PC-9 (cell line): ENCODE results near the gene DHX58. TPM values are rescaled to one million over a fixed set of nuclear protein-coding genes. Genes with fewer than 3 reads are reported as not detected.
"Not testable (repeated sequence)": the region's sequence is repeated elsewhere in the genome, so short reads cannot be mapped to it uniquely, and the experiment has no call there.

Experiments
- BruUV-seq: library from RNA; stranded (reverse); fragments of 400-500 nt; replicated peaks from 2 replicates; lab custom pipeline; 2021; lab: Mats Ljungman, UMichigan
- CTCF ChIA-PET: fragments of 300-600 bp; sonication (Branson Sonifier 250); formaldehyde crosslinking; loops from one replicate; lab custom pipeline; 2022; ENCODE audit warnings: antibody characterized with exemption; lab: Charles Lee
- POLR2A ChIA-PET: fragments of 300-600 bp; sonication (Branson Sonifier 250); formaldehyde crosslinking; loops from one replicate; lab custom pipeline; 2022; ENCODE audit warnings: antibody characterized with exemption; ENCODE audit not compliant: unreplicated experiment; lab: Charles Lee
- DNase-seq, 2 experiments: peaks; one replicate each; pipeline versions ENCODE4 v3.0.0 to v3.0.0-alpha.2; 2015 to 2022; ENCODE audit warnings: mixed read lengths in 1 of 2
- H2AFZ ChIP-seq: fragments of 200-600 bp; sonication (generic); 2 replicates; pipeline ENCODE4 v1.8.1; 2017; ENCODE audit warnings: antibody characterized with exemption
- H3F3A ChIP-seq: fragments of 200-600 bp; sonication (generic); 2 replicates; pipeline ENCODE4 v1.8.1; 2017; ENCODE audit warnings: antibody characterized with exemption, mild to moderate bottlenecking, low read depth; ENCODE audit not compliant: insufficient read depth
- H3K27ac ChIP-seq: fragments of 200-600 bp; sonication (generic); 2 replicates; pipeline ENCODE4 v1.6.1; 2016; ENCODE audit warnings: mixed run types
- H3K27me3 ChIP-seq: fragments of 200-600 bp; sonication (generic); 2 replicates; pipeline ENCODE4 v1.6.1; 2016; ENCODE audit warnings: low read depth, mixed run types; ENCODE audit not compliant: insufficient read depth
- H3K36me3 ChIP-seq: fragments of 200-600 bp; sonication (generic); 2 replicates; pipeline ENCODE4 v1.6.1; 2016; ENCODE audit warnings: low read depth, mixed run types
- H3K4me1 ChIP-seq: fragments of 200-600 bp; sonication (generic); replicated peaks from 2 replicates; pipeline ENCODE4 v1.6.1; 2016; ENCODE audit warnings: mixed run types; ENCODE audit not compliant: insufficient read depth
- H3K4me2 ChIP-seq: fragments of 200-600 bp; sonication (generic); 2 replicates; pipeline ENCODE4 v1.6.1; 2017; ENCODE audit warnings: mixed run types
- H3K4me3 ChIP-seq: fragments of 200-600 bp; sonication (generic); 2 replicates; pipeline ENCODE4 v1.6.1; 2016; ENCODE audit warnings: mixed run types
- H3K79me2 ChIP-seq: fragments of 200-600 bp; sonication (generic); 2 replicates; pipeline ENCODE4 v1.6.1; 2017; ENCODE audit warnings: low read depth, mixed run types
- H3K9me2 ChIP-seq: fragments of 200-600 bp; sonication (generic); 2 replicates; pipeline ENCODE4 v1.8.1; 2017; ENCODE audit warnings: mild to moderate bottlenecking; ENCODE audit not compliant: insufficient read depth
- H3K9me3 ChIP-seq: fragments of 200-600 bp; sonication (generic); 2 replicates; pipeline ENCODE4 v1.8.1; 2016; ENCODE audit warnings: low read depth; ENCODE audit not compliant: insufficient read depth
- H4K20me1 ChIP-seq: fragments of 200-600 bp; sonication (generic); 2 replicates; pipeline ENCODE4 v1.8.1; 2017; ENCODE audit not compliant: insufficient read depth
- EZH2 ChIP-seq: fragments of 200-600 bp; sonication (generic); IDR thresholded peaks from 2 replicates; pipeline ENCODE4 v1.8.0; 2017; ENCODE audit warnings: antibody characterized with exemption, low read depth
- intact Hi-C: fragments of 100-400 bp; cut with micrococcal nuclease; formaldehyde crosslinking; loops from one replicate; pipeline ENCODE4 v1.10.0; 2022; ENCODE audit not compliant: unreplicated experiment
- total RNA-seq: library from RNA; stranded (reverse); gene quantifications from 2 replicates; pipeline ENCODE4 v1.2.3, GENCODE V29; 2021
- TF ChIP-seq, protein P1 (sequence below): fragments of 200-600 bp; sonication (generic); conservative IDR thresholded peaks from 2 replicates; pipeline ENCODE4 v1.6.1; 2017; ENCODE audit warnings: mixed run types, antibody characterized with exemption, mild to moderate bottlenecking, moderate library complexity

The DHX58 gene
- total RNA-seq, 1 experiment from 2014 or later: 17.9 TPM

DNA sequence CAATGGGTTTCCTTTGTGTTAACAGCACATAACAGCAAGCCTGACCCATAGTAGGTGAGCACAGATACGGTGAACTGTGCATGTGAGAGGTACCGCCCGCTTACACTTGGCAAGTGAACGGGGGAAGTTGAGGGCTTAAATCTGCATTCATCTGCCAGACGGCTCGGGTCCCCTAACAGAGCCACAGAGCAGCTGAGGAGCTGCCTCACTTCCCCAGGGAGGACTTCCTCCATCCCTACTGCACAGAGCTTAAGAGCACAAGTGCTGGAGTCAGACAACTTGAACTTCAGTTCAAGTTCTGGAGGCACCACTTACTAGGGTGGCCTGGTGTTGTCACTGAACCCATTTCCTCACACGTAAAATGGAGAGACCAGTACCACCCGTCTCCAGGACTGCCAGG lies 28.9 kb upstream of the DHX58 start:
- H3K36me3 ChIP-seq: no peaks in the 10 kb centered on the region
- intact Hi-C loops: no loop called here
- H2AFZ ChIP-seq: no peak overlapping the region
- POLR2A ChIA-PET: no interaction called here
- H3F3A ChIP-seq: peaks cover 9% of the 10 kb centered on the region
- DNase-seq: no peak
- no peaks in the 10 kb centered on the region for H3K9me3 ChIP-seq
- CTCF ChIA-PET: no interaction called here
- no peak overlapping the region for H3K27ac ChIP-seq
- H3K9me2 ChIP-seq: no peaks in the 10 kb centered on the region
- H4K20me1 ChIP-seq: peaks cover 33% of the 10 kb centered on the region
- H3K4me3 ChIP-seq: no peak overlapping the region
- H3K4me1 ChIP-seq: peaks cover 10% of the 10 kb centered on the region
- H3K27me3 ChIP-seq: no peaks in the 10 kb centered on the region
- no peak for TF ChIP-seq EZH2
- TF ChIP-seq, protein P1, sequence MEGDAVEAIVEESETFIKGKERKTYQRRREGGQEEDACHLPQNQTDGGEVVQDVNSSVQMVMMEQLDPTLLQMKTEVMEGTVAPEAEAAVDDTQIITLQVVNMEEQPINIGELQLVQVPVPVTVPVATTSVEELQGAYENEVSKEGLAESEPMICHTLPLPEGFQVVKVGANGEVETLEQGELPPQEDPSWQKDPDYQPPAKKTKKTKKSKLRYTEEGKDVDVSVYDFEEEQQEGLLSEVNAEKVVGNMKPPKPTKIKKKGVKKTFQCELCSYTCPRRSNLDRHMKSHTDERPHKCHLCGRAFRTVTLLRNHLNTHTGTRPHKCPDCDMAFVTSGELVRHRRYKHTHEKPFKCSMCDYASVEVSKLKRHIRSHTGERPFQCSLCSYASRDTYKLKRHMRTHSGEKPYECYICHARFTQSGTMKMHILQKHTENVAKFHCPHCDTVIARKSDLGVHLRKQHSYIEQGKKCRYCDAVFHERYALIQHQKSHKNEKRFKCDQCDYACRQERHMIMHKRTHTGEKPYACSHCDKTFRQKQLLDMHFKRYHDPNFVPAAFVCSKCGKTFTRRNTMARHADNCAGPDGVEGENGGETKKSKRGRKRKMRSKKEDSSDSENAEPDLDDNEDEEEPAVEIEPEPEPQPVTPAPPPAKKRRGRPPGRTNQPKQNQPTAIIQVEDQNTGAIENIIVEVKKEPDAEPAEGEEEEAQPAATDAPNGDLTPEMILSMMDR: no peak
- H3K79me2 ChIP-seq: peaks cover 92% of the 10 kb centered on the region
- no TSS peak for BruUV-seq
- no peak overlapping the region for H3K4me2 ChIP-seq

DNA sequence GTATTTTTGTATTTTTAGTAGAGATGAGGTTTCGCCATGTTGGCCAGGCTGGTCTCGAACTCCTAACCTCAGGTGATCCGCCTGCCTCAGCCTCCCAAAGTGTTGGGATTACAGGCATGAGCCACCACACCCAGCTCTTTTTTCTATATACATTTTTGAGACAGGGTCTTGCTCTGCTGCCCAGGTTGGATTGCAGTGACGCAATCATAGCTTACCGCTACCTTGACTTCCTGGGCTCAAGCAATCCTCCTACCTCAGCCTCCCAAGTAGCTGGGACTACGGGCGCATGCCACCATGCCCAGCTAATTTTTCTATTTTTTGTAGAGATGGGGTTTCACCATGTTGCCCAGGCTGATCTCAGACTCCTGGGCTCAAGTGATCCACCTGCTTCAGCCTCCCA lies 28.2 kb upstream of the DHX58 start:
- H3K27ac ChIP-seq, H3K27me3 ChIP-seq, H2AFZ ChIP-seq, POLR2A ChIA-PET, BruUV-seq, H3K9me2 ChIP-seq, H3K9me3 ChIP-seq, CTCF ChIA-PET, H3K36me3 ChIP-seq, H3K4me3 ChIP-seq, intact Hi-C loops, H3K4me2 ChIP-seq, DNase-seq: not testable (repeated sequence)
- H3K4me1 ChIP-seq: peaks cover 17% of the 10 kb centered on the region
- H3K79me2 ChIP-seq: peaks cover 89% of the 10 kb centered on the region
- peaks cover 15% of the 10 kb centered on the region for H3F3A ChIP-seq
- peaks cover 31% of the 10 kb centered on the region for H4K20me1 ChIP-seq

DNA sequence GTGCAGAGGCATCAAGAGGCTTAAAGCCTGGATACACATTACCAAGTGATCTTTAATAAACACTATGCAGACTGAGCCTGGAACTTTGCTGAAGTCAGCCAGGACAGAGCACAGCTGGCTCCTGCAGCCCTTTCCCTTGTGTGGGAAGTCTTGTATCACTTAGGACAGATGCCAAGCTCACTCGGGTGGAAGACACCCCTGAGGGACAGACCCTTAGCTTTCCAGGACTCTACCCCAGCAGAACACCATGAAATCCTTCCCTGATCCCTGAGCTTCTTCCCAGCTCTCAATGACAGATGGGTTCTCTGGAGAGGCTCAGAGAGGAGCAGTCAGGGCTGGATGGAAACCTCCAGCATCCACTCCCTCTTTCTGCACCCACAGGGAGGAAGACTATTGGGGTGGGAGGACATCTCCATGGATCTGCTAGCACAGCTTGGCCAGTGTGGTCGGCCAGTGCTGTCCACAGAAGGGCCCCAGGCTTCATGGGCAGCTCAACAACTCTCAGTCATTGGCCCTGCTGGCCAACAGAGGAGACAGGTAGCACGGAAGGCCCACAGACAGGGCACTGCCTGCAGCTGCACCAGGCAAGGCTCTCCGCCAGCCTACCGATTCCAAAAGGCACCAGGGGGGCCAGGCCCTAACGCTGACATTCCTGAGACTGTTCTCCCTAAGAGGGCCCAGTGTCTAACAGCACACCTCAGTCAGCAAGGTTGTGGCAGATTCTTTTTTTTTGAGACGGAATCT lies 26.4 kb upstream of the DHX58 start:
- no peaks in the 10 kb centered on the region for H3K27me3 ChIP-seq
- peaks cover 24% of the 10 kb centered on the region for H3K4me1 ChIP-seq
- no peak overlapping the region for H3K4me3 ChIP-seq
- H3K36me3 ChIP-seq: 0 out of 2 replicates have a peak, but pooled peaks cover 5% of the 10 kb centered on the region
- no peaks in the 10 kb centered on the region for H3K9me3 ChIP-seq
- H3K79me2 ChIP-seq: peaks cover 91% of the 10 kb centered on the region
- no peak overlapping the region for H3K27ac ChIP-seq
- DNase-seq: no peak
- no peak overlapping the region for H3K4me2 ChIP-seq
- ChIA-PET POLR2A (no interaction called here), CTCF (no interaction called here)
- no peak overlapping the region for H2AFZ ChIP-seq
- H3F3A ChIP-seq: peaks cover 23% of the 10 kb centered on the region
- H3K9me2 ChIP-seq: no peaks in the 10 kb centered on the region
- peaks cover 37% of the 10 kb centered on the region for H4K20me1 ChIP-seq
- intact Hi-C loops: no loop called here
- TF ChIP-seq, protein P1: no peak
- TF ChIP-seq EZH2: no peak
- BruUV-seq: no TSS peak
